Measurements from ENCODE around the gene RIMS4.

RIMS4 gene

GRCh38 chr20:44733341-44734069 is 76.8 kb downstream of the RIMS4 start:
- Histone ChIP-seq H3K79me2 (ENCODE audit: insufficient read depth, low read depth) (no peaks in the 10 kb centered on the region), H2AFZ (ENCODE audit: low read depth) (no peak overlapping the region), H3K9ac (no peak overlapping the region), H3K36me3 (ENCODE audit: insufficient read depth) (no peaks in the 10 kb centered on the region), H3K27ac (no peak overlapping the region), H3K4me1 (ENCODE audit: low read depth, poor library complexity, severe bottlenecking) (peaks cover 27% of the 10 kb centered on the region), H3K27me3 (ENCODE audit: insufficient read depth, low read depth) (peaks cover 7% of the 10 kb centered on the region; the same call in 1 of the 2 replicates), H4K20me1 (ENCODE audit: insufficient read depth) (no peaks in the 10 kb centered on the region), H3K4me3 (IDR thresholded peaks at IDR 0.05; ENCODE audit: insufficient read depth, low read depth, low read length) (no peak overlapping the region), H3K4me2 (no peak overlapping the region)
- peak; percentile 92 for TF ChIP-seq CTCF (conservative IDR thresholded peaks at IDR 0.05; ENCODE audit: low read depth, low read length)

GRCh38 chr20:44732327-44732726 is 78.0 kb downstream of the RIMS4 start:
- H3K27ac ChIP-seq = no peak overlapping the region
- TF ChIP-seq CTCF (conservative IDR thresholded peaks at IDR 0.05; ENCODE audit: low read depth, low read length) = no peak
- no peak overlapping the region for H3K4me2 ChIP-seq
- no peaks in the 10 kb centered on the region for H4K20me1 ChIP-seq (ENCODE audit: insufficient read depth)
- peaks cover 7% of the 10 kb centered on the region; the same call in 1 of the 2 replicates for H3K27me3 ChIP-seq (ENCODE audit: insufficient read depth, low read depth)
- H3K4me1 ChIP-seq (ENCODE audit: low read depth, poor library complexity, severe bottlenecking) = peaks cover 30% of the 10 kb centered on the region
- no peak overlapping the region for H3K4me3 ChIP-seq (IDR thresholded peaks at IDR 0.05; ENCODE audit: insufficient read depth, low read depth, low read length)
- H3K79me2 ChIP-seq (ENCODE audit: insufficient read depth, low read depth) = no peaks in the 10 kb centered on the region
- no peak overlapping the region for H3K9ac ChIP-seq
- no peaks in the 10 kb centered on the region for H3K36me3 ChIP-seq (ENCODE audit: insufficient read depth)
- H2AFZ ChIP-seq (ENCODE audit: low read depth) = no peak overlapping the region

GRCh38 chr20:44731657-44732056 is 78.7 kb downstream of the RIMS4 start:
- Histone ChIP-seq H3K9ac (no peak overlapping the region), H3K79me2 (ENCODE audit: insufficient read depth, low read depth) (no peaks in the 10 kb centered on the region), H2AFZ (ENCODE audit: low read depth) (no peak overlapping the region), H3K4me3 (IDR thresholded peaks at IDR 0.05; ENCODE audit: insufficient read depth, low read depth, low read length) (no peak overlapping the region), H3K27ac (no peak overlapping the region), H4K20me1 (ENCODE audit: insufficient read depth) (no peaks in the 10 kb centered on the region), H3K4me2 (no peak overlapping the region), H3K4me1 (ENCODE audit: low read depth, poor library complexity, severe bottlenecking) (peaks cover 30% of the 10 kb centered on the region), H3K27me3 (ENCODE audit: insufficient read depth, low read depth) (peaks cover 7% of the 10 kb centered on the region; the same call in 1 of the 2 replicates), H3K36me3 (ENCODE audit: insufficient read depth) (no peaks in the 10 kb centered on the region)
- no peak for TF ChIP-seq CTCF (conservative IDR thresholded peaks at IDR 0.05; ENCODE audit: low read depth, low read length)

- H3K9ac ChIP-seq = no peak overlapping the region
- no peaks in the 10 kb centered on the region for H3K36me3 ChIP-seq (ENCODE audit: insufficient read depth)
- H3K4me1 ChIP-seq (ENCODE audit: low read depth, poor library complexity, severe bottlenecking) = peaks cover 36% of the 10 kb centered on the region
- no peaks in the 10 kb centered on the region for H3K79me2 ChIP-seq (ENCODE audit: insufficient read depth, low read depth)
- peaks cover 7% of the 10 kb centered on the region; the same call in 1 of the 2 replicates for H3K27me3 ChIP-seq (ENCODE audit: insufficient read depth, low read depth)
- H3K4me2 ChIP-seq = no peak overlapping the region
- no peak overlapping the region for H3K27ac ChIP-seq
- no peak overlapping the region for H2AFZ ChIP-seq (ENCODE audit: low read depth)
- no peak overlapping the region for H3K4me3 ChIP-seq (IDR thresholded peaks at IDR 0.05; ENCODE audit: insufficient read depth, low read depth, low read length)
- TF ChIP-seq CTCF (conservative IDR thresholded peaks at IDR 0.05; ENCODE audit: low read depth, low read length) = no peak
- H4K20me1 ChIP-seq (ENCODE audit: insufficient read depth) = no peaks in the 10 kb centered on the region
These were observed 79.9 kb downstream of the RIMS4 start for GRCh38 chr20:44730441-44730840.
